ENCODE data around the gene GCH1.
"Not testable (repeated sequence)": the region's sequence is repeated elsewhere in the genome, so short reads cannot be mapped to it uniquely, and the experiment has no call there.

GCH1 gene

GRCh38 chr14:54902521-54903420 is at the start of gene GCH1:
TSS of gene GCH1 (minus strand) at chr14:54902826. CDS start at chr14:54902663, 163 bp downstream.
- no peak for DNase-seq (ENCODE audit: low read depth)

GRCh38 chr14:54947230-54947629 is 44.6 kb upstream of the GCH1 start:
- no peak for DNase-seq (ENCODE audit: low read depth)

GRCh38 chr14:54946500-54946899 is 43.9 kb upstream of the GCH1 start:
- no peak for DNase-seq (ENCODE audit: low read depth)

GRCh38 chr14:54944737-54945391 is 42.2 kb upstream of the GCH1 start:
- DNase-seq (ENCODE audit: low read depth): no peak

GRCh38 chr14:54942913-54943312 is 40.3 kb upstream of the GCH1 start:
- no peak for DNase-seq (ENCODE audit: low read depth)

- DNase-seq (ENCODE audit: low read depth): no peak
These were observed 34.2 kb upstream of the GCH1 start for GRCh38 chr14:54936816-54937215.

GRCh38 chr14:54935958-54936357 is 33.3 kb upstream of the GCH1 start:
- no peak for DNase-seq (ENCODE audit: low read depth)

- DNase-seq (ENCODE audit: low read depth): no peak
These were observed 32.5 kb upstream of the GCH1 start for GRCh38 chr14:54935100-54935499.

GRCh38 chr14:54933006-54933405 is 30.4 kb upstream of the GCH1 start:
- DNase-seq (ENCODE audit: low read depth): no peak

GRCh38 chr14:54931598-54932340 is 29.1 kb upstream of the GCH1 start:
- DNase-seq (ENCODE audit: low read depth): no peak

GRCh38 chr14:54931101-54931500 is 28.5 kb upstream of the GCH1 start:
- DNase-seq (ENCODE audit: low read depth): no peak

GRCh38 chr14:54929556-54929955 is 26.9 kb upstream of the GCH1 start:
- no peak for DNase-seq (ENCODE audit: low read depth)

- DNase-seq (ENCODE audit: low read depth): no peak
These were observed 25.6 kb upstream of the GCH1 start for GRCh38 chr14:54928216-54928615.

GRCh38 chr14:54927551-54927950 is 24.9 kb upstream of the GCH1 start:
- DNase-seq (ENCODE audit: low read depth): no peak

- not testable (repeated sequence) for DNase-seq (ENCODE audit: low read depth)
These were observed 23.9 kb upstream of the GCH1 start for GRCh38 chr14:54926570-54926969.

- no peak for DNase-seq (ENCODE audit: low read depth)
These were observed 20.0 kb upstream of the GCH1 start for GRCh38 chr14:54922598-54922997.

GRCh38 chr14:54920052-54920451 is 17.4 kb upstream of the GCH1 start:
- DNase-seq (ENCODE audit: low read depth): no peak

- DNase-seq (ENCODE audit: low read depth): no peak
These were observed 16.7 kb upstream of the GCH1 start for GRCh38 chr14:54919330-54919729.

GRCh38 chr14:54918427-54918826 is 15.8 kb upstream of the GCH1 start:
- DNase-seq (ENCODE audit: low read depth): no peak

- no peak for DNase-seq (ENCODE audit: low read depth)
These were observed 13.5 kb upstream of the GCH1 start for GRCh38 chr14:54916101-54916500.

- no peak for DNase-seq (ENCODE audit: low read depth)
These were observed 7.4 kb upstream of the GCH1 start for GRCh38 chr14:54909817-54910558.

- DNase-seq (ENCODE audit: low read depth): not testable (repeated sequence)
These were observed 6.3 kb upstream of the GCH1 start for GRCh38 chr14:54908973-54909372.

Measured in CMK (cell line).